GM18867 (cell line): ENCODE results near the gene TTC7B.
"Not testable (repeated sequence)": the region's sequence is repeated elsewhere in the genome, so short reads cannot be mapped to it uniquely, and the experiment has no call there.

Source experiments
- ATAC-seq: cut with Tn5 transposase; IDR thresholded peaks from one replicate; pipeline ENCODE4 v1.9.1; 2021; ENCODE audit warnings: mild to moderate bottlenecking, moderate library complexity; ENCODE audit not compliant: unreplicated experiment

Gene TTC7B

GRCh38 chr14:90536092-90536491 lies 280.1 kb downstream of the TTC7B start:
- no peak for ATAC-seq

GRCh38 chr14:90535556-90536090 lies 280.6 kb downstream of the TTC7B start:
- ATAC-seq, result no peak

- no peak for ATAC-seq
Observed at GRCh38 chr14:90534838-90535555, 281.2 kb downstream of the TTC7B start.

GRCh38 chr14:90534091-90534837 lies 282.0 kb downstream of the TTC7B start:
- no peak for ATAC-seq

- ATAC-seq, result no peak
Observed at GRCh38 chr14:90533591-90534021, 282.6 kb downstream of the TTC7B start.

GRCh38 chr14:90532826-90533525 lies 283.3 kb downstream of the TTC7B start:
- no peak for ATAC-seq

GRCh38 chr14:90531497-90531896 lies 284.7 kb downstream of the TTC7B start:
- ATAC-seq, result no peak

GRCh38 chr14:90530523-90530922 lies 285.7 kb downstream of the TTC7B start:
- no peak for ATAC-seq

- no peak for ATAC-seq
Observed at GRCh38 chr14:90527978-90528377, 288.3 kb downstream of the TTC7B start.

GRCh38 chr14:90526536-90526935 lies 289.7 kb downstream of the TTC7B start:
- ATAC-seq, result not testable (repeated sequence)

GRCh38 chr14:90525353-90526028 lies 290.7 kb downstream of the TTC7B start:
- not testable (repeated sequence) for ATAC-seq

- ATAC-seq, result no peak
Observed at GRCh38 chr14:90523961-90524875, 292.0 kb downstream of the TTC7B start.

- no peak for ATAC-seq
Observed at GRCh38 chr14:90523544-90523943, 292.7 kb downstream of the TTC7B start.

GRCh38 chr14:90522571-90523191 lies 293.5 kb downstream of the TTC7B start:
- no peak for ATAC-seq

- no peak for ATAC-seq
Observed at GRCh38 chr14:90521930-90522483, 294.2 kb downstream of the TTC7B start.

- ATAC-seq, result no peak
Observed at GRCh38 chr14:90521084-90521929, 294.9 kb downstream of the TTC7B start.

- ATAC-seq, result no peak
Observed at GRCh38 chr14:90520326-90520725, 295.9 kb downstream of the TTC7B start.

- ATAC-seq, result no peak
Observed at GRCh38 chr14:90519262-90519920, 296.8 kb downstream of the TTC7B start.
